Breast epithelium (tissue), 3 donors: Measurements from ENCODE around the gene CDKN1C.

Experiments
- CTCF ChIP-seq, 3 donors: fragments of 450-650 bp; IDR thresholded peaks; one replicate each; pipeline ENCODE4 v1.5.1; 2016 to 2017; ENCODE audit warnings: antibody characterized with exemption in 3 of 3, mild to moderate bottlenecking in 3 of 3, moderate library complexity in 3 of 3
- POLR2A ChIP-seq: fragments of 450-650 bp; IDR thresholded peaks from one replicate; pipeline ENCODE4 v1.6.1; 2016; ENCODE audit warnings: antibody characterized with exemption, mild to moderate bottlenecking, moderate library complexity

- no peak for TF ChIP-seq POLR2A
- TF ChIP-seq CTCF (IDR thresholded peaks at IDR 0.05), result no peak
Observed at GRCh38 chr11:2855162-2855561, 30.4 kb downstream of the CDKN1C start.
